GM12873 (cell line): Measurements from ENCODE around the gene EML4.

ENCODE experiments used
- CTCF ChIP-seq: IDR thresholded peaks from 2 replicates; pipeline ENCODE4 v1.5.1; 2012; ENCODE audit warnings: low read depth, mild to moderate bottlenecking, moderate library complexity, low read length, control low read depth; ENCODE audit not compliant: insufficient read depth; ENCODE audit errors: missing control alignments

EML4 gene

GRCh38 chr2:42340045-42340937 lies 171.1 kb downstream of the EML4 start:
- TF ChIP-seq CTCF, result no peak

- no peak for TF ChIP-seq CTCF
These were observed 171.9 kb downstream of the EML4 start for GRCh38 chr2:42340938-42341636.

GRCh38 chr2:42342061-42342794 lies 173.1 kb downstream of the EML4 start:
- TF ChIP-seq CTCF, result no peak

GRCh38 chr2:42342795-42343241 lies 173.7 kb downstream of the EML4 start:
- no peak for TF ChIP-seq CTCF

GRCh38 chr2:42345986-42346385 lies 176.8 kb downstream of the EML4 start:
- no peak for TF ChIP-seq CTCF

- no peak for TF ChIP-seq CTCF
These were observed 179.1 kb downstream of the EML4 start for GRCh38 chr2:42348113-42348805.
